ENCODE data around the gene ITPR3.

The ITPR3 gene

DNA sequence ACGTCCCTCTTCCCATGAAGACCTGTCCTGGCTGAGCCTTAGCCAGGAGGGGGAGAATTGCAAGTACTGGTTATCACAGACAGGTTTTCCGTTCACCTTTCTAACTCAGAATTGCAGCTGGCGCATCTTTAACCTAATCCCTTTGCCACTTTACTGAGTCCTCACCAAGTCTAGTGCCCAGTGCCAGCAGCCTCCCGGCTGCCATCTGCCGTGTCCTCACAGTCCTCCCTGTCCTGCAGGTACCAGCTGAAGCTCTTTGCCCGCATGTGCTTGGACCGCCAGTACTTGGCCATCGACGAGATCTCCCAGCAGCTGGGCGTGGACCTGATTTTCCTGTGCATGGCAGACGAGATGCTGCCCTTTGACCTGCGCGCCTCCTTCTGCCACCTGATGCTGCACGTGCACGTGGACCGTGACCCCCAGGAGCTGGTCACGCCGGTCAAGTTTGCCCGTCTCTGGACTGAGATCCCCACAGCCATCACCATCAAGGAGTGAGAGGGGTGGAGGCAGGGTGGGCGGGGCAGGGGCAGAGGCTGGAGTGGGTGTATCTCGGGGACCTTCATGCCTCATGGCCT, 49.1 kb downstream of the ITPR3 start:
- no peak overlapping the region for H3K18ac ChIP-seq (ENCODE audit: low read length)
- H3K4me2 ChIP-seq (ENCODE audit: low read length): no peak overlapping the region
- H3K9ac ChIP-seq (ENCODE audit: low read length): no peak overlapping the region
- no peak overlapping the region for H3K27ac ChIP-seq (ENCODE audit: low read depth, low read length)
- no peak overlapping the region for H2BK5ac ChIP-seq (ENCODE audit: low read depth, low read length, poor library complexity)
- H3K23ac ChIP-seq (ENCODE audit: low read length): no peak overlapping the region
- H3K79me2 ChIP-seq (ENCODE audit: control insufficient read depth, insufficient read depth, low read length, poor library complexity): no peaks in the 10 kb centered on the region
- no peak overlapping the region for H2BK12ac ChIP-seq (ENCODE audit: low read length)
- no CpG with 5 or more reads among the region's 21 CpGs for WGBS (ENCODE audit: extremely low coverage, insufficient coverage, insufficient read length)
- H3K36me3 ChIP-seq (ENCODE audit: control insufficient read depth in 1 of 2, insufficient read depth in 2 of 2, low read length in 2 of 2): peaks cover 2 to 3% of the 10 kb centered on the region in 2 experiments
- no peak overlapping the region for H4K91ac ChIP-seq (ENCODE audit: low read depth, low read length)
- H3K79me1 ChIP-seq (ENCODE audit: low read length): no peaks in the 10 kb centered on the region
- no peak overlapping the region for H2AFZ ChIP-seq (ENCODE audit: insufficient read depth, low read length, poor library complexity)
- H3K4me1 ChIP-seq (ENCODE audit: control insufficient read depth in 1 of 2, insufficient read depth in 2 of 2, low read length in 2 of 2): no peaks in the 10 kb centered on the region
- no peak overlapping the region for H3K4ac ChIP-seq (ENCODE audit: low read depth, low read length)
- peaks cover 2% of the 10 kb centered on the region for H3K9me3 ChIP-seq (ENCODE audit: insufficient read depth, low read depth, low read length)
- no peak overlapping the region for H3K14ac ChIP-seq (ENCODE audit: low read length)
- H2BK120ac ChIP-seq (ENCODE audit: insufficient read depth, low read length, poor library complexity): no peak overlapping the region
- no peak overlapping the region for H2AK5ac ChIP-seq (ENCODE audit: low read length)
- no peak for DNase-seq
- H4K8ac ChIP-seq (ENCODE audit: low read depth, low read length): no peak overlapping the region
- H3K4me3 ChIP-seq (ENCODE audit: low read depth, low read length): no peak overlapping the region
- H4K12ac ChIP-seq (ENCODE audit: low read depth, low read length): no peak overlapping the region
- no peaks in the 10 kb centered on the region for H3K27me3 ChIP-seq (ENCODE audit: insufficient read depth, low read length)

DNA sequence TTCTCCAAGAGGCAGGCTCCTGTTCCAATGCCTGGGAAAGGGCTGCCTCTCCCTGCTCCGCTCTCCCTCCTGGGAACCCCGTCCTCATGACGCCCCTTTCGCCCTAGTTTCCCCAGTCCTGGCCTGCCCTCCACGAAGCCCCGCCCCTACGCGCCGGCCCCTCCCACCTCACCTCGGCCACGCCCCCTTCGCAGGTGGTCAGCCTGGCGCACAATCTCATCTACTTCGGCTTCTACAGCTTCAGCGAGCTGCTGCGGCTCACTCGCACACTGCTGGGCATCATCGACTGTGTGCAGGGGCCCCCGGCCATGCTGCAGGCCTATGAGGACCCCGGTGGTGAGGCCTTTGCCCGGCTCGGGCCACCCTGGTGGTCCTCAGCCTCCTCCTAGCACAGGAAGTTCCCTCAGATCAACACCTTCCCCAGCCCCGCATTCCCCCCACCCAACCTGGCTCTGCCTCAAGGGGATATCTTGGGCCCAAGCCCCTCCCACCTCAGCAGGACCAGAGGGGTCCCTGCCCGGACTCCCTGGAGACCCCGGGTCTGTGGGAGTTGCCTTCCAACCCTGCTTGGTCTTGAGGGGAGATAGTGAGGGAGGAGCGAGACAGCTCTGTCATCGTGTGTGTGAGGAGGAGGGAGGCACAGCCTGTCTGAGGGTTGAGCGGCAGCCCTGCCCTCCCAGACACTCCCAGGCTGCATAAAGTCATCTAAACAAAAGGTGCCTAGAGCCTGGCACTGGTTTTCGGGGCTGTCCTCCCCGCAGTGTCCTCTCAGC, 50.0 kb downstream of the ITPR3 start:
- Histone ChIP-seq H2BK12ac (ENCODE audit: low read length) (no peak overlapping the region), H3K14ac (ENCODE audit: low read length) (no peak overlapping the region), H3K4ac (ENCODE audit: low read depth, low read length) (no peak overlapping the region), H4K8ac (ENCODE audit: low read depth, low read length) (no peak overlapping the region), H3K4me3 (ENCODE audit: low read depth, low read length) (no peak overlapping the region), H4K12ac (ENCODE audit: low read depth, low read length) (no peak overlapping the region), H3K4me2 (ENCODE audit: low read length) (no peak overlapping the region), H3K79me1 (ENCODE audit: low read length) (no peaks in the 10 kb centered on the region), H3K27me3 (ENCODE audit: insufficient read depth, low read length) (no peaks in the 10 kb centered on the region), H3K9me3 (ENCODE audit: insufficient read depth, low read depth, low read length) (peaks cover 2% of the 10 kb centered on the region), H3K36me3 (ENCODE audit: control insufficient read depth in 1 of 2, insufficient read depth in 2 of 2, low read length in 2 of 2) (peaks cover 2 to 3% of the 10 kb centered on the region in 2 experiments), H2AK5ac (ENCODE audit: low read length) (no peak overlapping the region), H3K79me2 (ENCODE audit: control insufficient read depth, insufficient read depth, low read length, poor library complexity) (no peaks in the 10 kb centered on the region), H4K91ac (ENCODE audit: low read depth, low read length) (no peak overlapping the region), H2BK120ac (ENCODE audit: insufficient read depth, low read length, poor library complexity) (no peak overlapping the region), H2AFZ (ENCODE audit: insufficient read depth, low read length, poor library complexity) (no peak overlapping the region), H3K23ac (ENCODE audit: low read length) (no peak overlapping the region), H3K27ac (ENCODE audit: low read depth, low read length) (no peak overlapping the region), H2BK5ac (ENCODE audit: low read depth, low read length, poor library complexity) (no peak overlapping the region), H3K9ac (ENCODE audit: low read length) (no peak overlapping the region), H3K4me1 (ENCODE audit: control insufficient read depth in 1 of 2, insufficient read depth in 2 of 2, low read length in 2 of 2) (no peaks in the 10 kb centered on the region), H3K18ac (ENCODE audit: low read length) (no peak overlapping the region)
- no CpG with 5 or more reads among the region's 30 CpGs for WGBS (ENCODE audit: extremely low coverage, insufficient coverage, insufficient read length)
- DNase-seq: no peak

DNA sequence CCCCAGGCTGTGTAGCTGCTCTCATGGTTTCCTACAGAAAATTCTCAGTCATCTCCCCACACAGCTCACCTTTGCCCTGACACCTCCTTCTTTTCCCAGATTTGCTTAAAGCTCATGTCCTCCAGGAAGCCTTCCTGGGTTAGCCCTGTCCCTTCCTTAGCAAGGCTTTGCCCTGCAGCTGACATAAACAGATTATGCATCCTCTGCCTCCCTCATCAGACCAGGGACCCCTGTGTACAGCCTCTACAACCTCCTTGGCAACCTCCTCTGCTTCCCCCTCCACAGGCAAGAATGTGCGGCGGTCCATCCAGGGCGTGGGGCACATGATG, 50.6 kb downstream of the ITPR3 start:
- H3K27me3 ChIP-seq (ENCODE audit: insufficient read depth, low read length): no peaks in the 10 kb centered on the region
- no peak overlapping the region for H3K27ac ChIP-seq (ENCODE audit: low read depth, low read length)
- no peak overlapping the region for H3K9ac ChIP-seq (ENCODE audit: low read length)
- H2BK12ac ChIP-seq (ENCODE audit: low read length): no peak overlapping the region
- H3K4ac ChIP-seq (ENCODE audit: low read depth, low read length): no peak overlapping the region
- no peaks in the 10 kb centered on the region for H3K79me1 ChIP-seq (ENCODE audit: low read length)
- WGBS (ENCODE audit: extremely low coverage, insufficient coverage, insufficient read length): no CpG with 5 or more reads among the region's 3 CpGs
- H4K91ac ChIP-seq (ENCODE audit: low read depth, low read length): no peak overlapping the region
- H3K23ac ChIP-seq (ENCODE audit: low read length): no peak overlapping the region
- peaks cover 2% of the 10 kb centered on the region for H3K9me3 ChIP-seq (ENCODE audit: insufficient read depth, low read depth, low read length)
- no peak for DNase-seq
- no peak overlapping the region for H3K4me2 ChIP-seq (ENCODE audit: low read length)
- H3K14ac ChIP-seq (ENCODE audit: low read length): no peak overlapping the region
- H3K18ac ChIP-seq (ENCODE audit: low read length): no peak overlapping the region
- no peak overlapping the region for H2BK5ac ChIP-seq (ENCODE audit: low read depth, low read length, poor library complexity)
- H2BK120ac ChIP-seq (ENCODE audit: insufficient read depth, low read length, poor library complexity): no peak overlapping the region
- H3K4me3 ChIP-seq (ENCODE audit: low read depth, low read length): no peak overlapping the region
- H4K8ac ChIP-seq (ENCODE audit: low read depth, low read length): no peak overlapping the region
- no peaks in the 10 kb centered on the region for H3K79me2 ChIP-seq (ENCODE audit: control insufficient read depth, insufficient read depth, low read length, poor library complexity)
- no peak overlapping the region for H4K12ac ChIP-seq (ENCODE audit: low read depth, low read length)
- no peak overlapping the region for H2AK5ac ChIP-seq (ENCODE audit: low read length)
- peaks cover 2 to 3% of the 10 kb centered on the region in 2 experiments for H3K36me3 ChIP-seq (ENCODE audit: control insufficient read depth in 1 of 2, insufficient read depth in 2 of 2, low read length in 2 of 2)
- H2AFZ ChIP-seq (ENCODE audit: insufficient read depth, low read length, poor library complexity): no peak overlapping the region
- H3K4me1 ChIP-seq (ENCODE audit: control insufficient read depth in 1 of 2, insufficient read depth in 2 of 2, low read length in 2 of 2): no peaks in the 10 kb centered on the region

DNA sequence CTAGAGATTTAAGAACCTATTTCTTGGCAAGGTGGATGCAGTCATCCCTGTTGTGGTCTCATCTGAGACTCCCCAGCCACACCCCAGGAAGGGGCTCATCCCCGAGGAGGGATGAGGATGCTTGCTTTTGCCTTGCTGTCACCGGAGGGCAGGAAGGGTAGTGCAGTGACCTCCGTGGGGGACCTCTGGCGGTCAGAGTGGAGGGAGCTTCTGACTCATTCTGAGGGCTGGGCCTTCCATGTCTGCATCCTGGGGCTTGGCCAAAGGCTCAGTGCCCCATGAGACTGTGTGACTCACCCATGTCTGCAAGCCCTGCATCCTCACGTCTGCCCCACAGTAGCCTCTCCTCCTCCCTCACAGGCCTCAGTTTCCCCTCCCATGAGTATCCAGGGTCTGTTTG, 51.7 kb downstream of the ITPR3 start:
- Histone ChIP-seq H4K12ac (ENCODE audit: low read depth, low read length) (no peak overlapping the region), H3K4ac (ENCODE audit: low read depth, low read length) (no peak overlapping the region), H3K23ac (ENCODE audit: low read length) (no peak overlapping the region), H2AFZ (ENCODE audit: insufficient read depth, low read length, poor library complexity) (no peak overlapping the region), H2BK5ac (ENCODE audit: low read depth, low read length, poor library complexity) (no peak overlapping the region), H2BK120ac (ENCODE audit: insufficient read depth, low read length, poor library complexity) (no peak overlapping the region), H3K14ac (ENCODE audit: low read length) (no peak overlapping the region), H3K36me3 (ENCODE audit: control insufficient read depth in 1 of 2, insufficient read depth in 2 of 2, low read length in 2 of 2) (peaks cover 2 to 4% of the 10 kb centered on the region in 2 experiments), H4K8ac (ENCODE audit: low read depth, low read length) (no peak overlapping the region), H2BK12ac (ENCODE audit: low read length) (no peak overlapping the region), H3K4me2 (ENCODE audit: low read length) (no peak overlapping the region), H3K79me2 (ENCODE audit: control insufficient read depth, insufficient read depth, low read length, poor library complexity) (no peaks in the 10 kb centered on the region), H3K9ac (ENCODE audit: low read length) (no peak overlapping the region), H3K4me3 (ENCODE audit: low read depth, low read length) (no peak overlapping the region), H3K9me3 (ENCODE audit: insufficient read depth, low read depth, low read length) (peaks cover 2% of the 10 kb centered on the region), H3K79me1 (ENCODE audit: low read length) (no peaks in the 10 kb centered on the region), H4K91ac (ENCODE audit: low read depth, low read length) (no peak overlapping the region), H3K4me1 (ENCODE audit: control insufficient read depth in 1 of 2, insufficient read depth in 2 of 2, low read length in 2 of 2) (no peaks in the 10 kb centered on the region), H3K27ac (ENCODE audit: low read depth, low read length) (no peak overlapping the region), H3K18ac (ENCODE audit: low read length) (no peak overlapping the region), H3K27me3 (ENCODE audit: insufficient read depth, low read length) (no peaks in the 10 kb centered on the region), H2AK5ac (ENCODE audit: low read length) (no peak overlapping the region)
- WGBS (ENCODE audit: extremely low coverage, insufficient coverage, insufficient read length): no CpG with 5 or more reads among the region's 5 CpGs
- DNase-seq: peak; percentile 74 to 85

Measured in trophoblast cell (in vitro differentiated cells and primary cell).